ENCODE results near the gene RASL11B. TPM values are rescaled to one million over a fixed set of nuclear protein-coding genes. Genes with fewer than 3 reads are reported as not detected.

Gene RASL11B
- total RNA-seq, 2 experiments from 2014 or later: 0.10 TPM; not detected in 1

- DNase-seq: no peak
- ChIA-PET CTCF (no interaction called here), POLR2A (no interaction called here)
- Mint-ChIP-seq H3K36me3 (ENCODE audit: low read depth) (peaks cover 9% of the 10 kb centered on the region), H3K4me3 (no peak overlapping the region), H3K4me1 (peaks cover 10% of the 10 kb centered on the region), H3K27ac (no peak overlapping the region), H3K27me3 (no peaks in the 10 kb centered on the region), H3K9me3 (peaks cover 6% of the 10 kb centered on the region)
These were observed 22.9 kb downstream of the RASL11B start for GRCh38 chr4:52884994-52885393.

- ChIA-PET CTCF (interaction anchor here (3.0 kb wide), 1 partner anchor 18 kb away, joined by 8 read pairs; no protein-coding TSS in a partner anchor), POLR2A (no interaction called here)
- Mint-ChIP-seq H3K27me3 (no peaks in the 10 kb centered on the region), H3K4me1 (peaks cover 21% of the 10 kb centered on the region), H3K9me3 (peaks cover 6% of the 10 kb centered on the region), H3K36me3 (ENCODE audit: low read depth) (peaks cover 9% of the 10 kb centered on the region), H3K27ac (no peak overlapping the region), H3K4me3 (no peak overlapping the region)
- no peak for DNase-seq
These were observed 27.2 kb downstream of the RASL11B start for GRCh38 chr4:52889354-52889753.

GRCh38 chr4:52889778-52890520, 27.8 kb downstream of the RASL11B start:
- Mint-ChIP-seq H3K4me3 (no peak overlapping the region), H3K9me3 (peaks cover 6% of the 10 kb centered on the region), H3K27ac (no peak overlapping the region), H3K36me3 (ENCODE audit: low read depth) (peaks cover 9% of the 10 kb centered on the region), H3K27me3 (no peaks in the 10 kb centered on the region), H3K4me1 (peaks cover 22% of the 10 kb centered on the region)
- DNase-seq: no peak
- ChIA-PET POLR2A (no interaction called here), CTCF (interaction anchor here (3.0 kb wide), 1 partner anchor 18 kb away, joined by 8 read pairs; no protein-coding TSS in a partner anchor)

- no peak overlapping the region for H3K4me3 Mint-ChIP-seq
- peaks cover 6% of the 10 kb centered on the region for H3K9me3 Mint-ChIP-seq
- no peak for DNase-seq
- ChIA-PET CTCF (interaction anchor here (3.0 kb wide), 1 partner anchor 17 kb away, joined by 8 read pairs; no protein-coding TSS in a partner anchor), POLR2A (no interaction called here)
- peaks cover 23% of the 10 kb centered on the region for H3K4me1 Mint-ChIP-seq
- no peaks in the 10 kb centered on the region for H3K27me3 Mint-ChIP-seq
- H3K27ac Mint-ChIP-seq: no peak overlapping the region
- peaks cover 6% of the 10 kb centered on the region for H3K36me3 Mint-ChIP-seq (ENCODE audit: low read depth)
These were observed 28.3 kb downstream of the RASL11B start for GRCh38 chr4:52890521-52890791.

- no peak for DNase-seq
- CTCF ChIA-PET: interaction anchor here (0.6 to 2.1 kb wide), 2 partner anchors 23 to 1175 kb away, joined by 3 to 5 read pairs; no protein-coding TSS in a partner anchor
- Mint-ChIP-seq H3K4me1 (peaks cover 26% of the 10 kb centered on the region), H3K27ac (no peak overlapping the region), H3K4me3 (no peak overlapping the region), H3K36me3 (ENCODE audit: low read depth) (peaks cover 4% of the 10 kb centered on the region), H3K9me3 (peaks cover 5% of the 10 kb centered on the region), H3K27me3 (no peaks in the 10 kb centered on the region)
- POLR2A ChIA-PET: no interaction called here
These were observed 29.6 kb downstream of the RASL11B start for GRCh38 chr4:52891743-52892142.

- no peak overlapping the region for H3K27ac Mint-ChIP-seq
- no peak overlapping the region for H3K4me3 Mint-ChIP-seq
- ChIA-PET CTCF (interaction anchor here (1.0 to 2.1 kb wide), 2 partner anchors 12 to 21 kb away, joined by 3 to 5 read pairs; no protein-coding TSS in a partner anchor), POLR2A (no interaction called here)
- peaks cover 26% of the 10 kb centered on the region for H3K4me1 Mint-ChIP-seq
- no peaks in the 10 kb centered on the region for H3K27me3 Mint-ChIP-seq
- H3K9me3 Mint-ChIP-seq: peaks cover 7% of the 10 kb centered on the region
- DNase-seq: no peak
- H3K36me3 Mint-ChIP-seq (ENCODE audit: low read depth): peaks cover 4% of the 10 kb centered on the region
These were observed 30.8 kb downstream of the RASL11B start for GRCh38 chr4:52892880-52893279.

- Mint-ChIP-seq H3K27me3 (no peaks in the 10 kb centered on the region), H3K4me3 (no peak overlapping the region), H3K27ac (no peak overlapping the region), H3K4me1 (peaks cover 25% of the 10 kb centered on the region), H3K9me3 (peaks cover 6% of the 10 kb centered on the region), H3K36me3 (ENCODE audit: low read depth) (no peaks in the 10 kb centered on the region)
- ChIA-PET POLR2A (no interaction called here), CTCF (interaction anchor here (0.9 to 1.1 kb wide), 3 partner anchors 11 to 47 kb away, joined by 3 to 5 read pairs (median 4); no protein-coding TSS in a partner anchor)
- peak; percentile 34 for DNase-seq
These were observed 32.3 kb downstream of the RASL11B start for GRCh38 chr4:52894443-52894842.

- ChIA-PET POLR2A (no interaction called here), CTCF (interaction anchor here (1.2 kb wide), 1 partner anchor 145 kb away, joined by 3 read pairs; no protein-coding TSS in a partner anchor)
- H3K9me3 Mint-ChIP-seq: peaks cover 8% of the 10 kb centered on the region
- no peaks in the 10 kb centered on the region for H3K27me3 Mint-ChIP-seq
- DNase-seq: no peak
- H3K4me1 Mint-ChIP-seq: no peaks in the 10 kb centered on the region
- H3K36me3 Mint-ChIP-seq (ENCODE audit: low read depth): peaks cover 6% of the 10 kb centered on the region
- H3K4me3 Mint-ChIP-seq: no peak overlapping the region
- H3K27ac Mint-ChIP-seq: no peak overlapping the region
These were observed 41.2 kb downstream of the RASL11B start for GRCh38 chr4:52903273-52903672.

- ChIA-PET CTCF (no interaction called here), POLR2A (no interaction called here)
- Mint-ChIP-seq H3K4me1 (no peaks in the 10 kb centered on the region), H3K4me3 (no peak overlapping the region), H3K27ac (no peak overlapping the region), H3K27me3 (no peaks in the 10 kb centered on the region), H3K36me3 (ENCODE audit: low read depth) (peaks cover 6% of the 10 kb centered on the region), H3K9me3 (peaks cover 5% of the 10 kb centered on the region)
- DNase-seq: no peak
These were observed 42.3 kb downstream of the RASL11B start for GRCh38 chr4:52904421-52904820.

GRCh38 chr4:52907510-52907909, 45.4 kb downstream of the RASL11B start:
- H3K27ac Mint-ChIP-seq: no peak overlapping the region
- ChIA-PET POLR2A (no interaction called here), CTCF (interaction anchor here (1.0 to 1.8 kb wide), 3 partner anchors 11 to 55 kb away, joined by 3 to 8 read pairs (median 3); no protein-coding TSS in a partner anchor)
- H3K4me1 Mint-ChIP-seq: peaks cover 5% of the 10 kb centered on the region
- no peaks in the 10 kb centered on the region for H3K36me3 Mint-ChIP-seq (ENCODE audit: low read depth)
- H3K27me3 Mint-ChIP-seq: no peaks in the 10 kb centered on the region
- H3K9me3 Mint-ChIP-seq: no peaks in the 10 kb centered on the region
- H3K4me3 Mint-ChIP-seq: no peak overlapping the region
- no peak for DNase-seq

GRCh38 chr4:52910115-52910514, 48.0 kb downstream of the RASL11B start:
- Mint-ChIP-seq H3K4me3 (no peak overlapping the region), H3K9me3 (no peaks in the 10 kb centered on the region), H3K27ac (no peak overlapping the region), H3K4me1 (peaks cover 5% of the 10 kb centered on the region), H3K36me3 (ENCODE audit: low read depth) (no peaks in the 10 kb centered on the region), H3K27me3 (no peaks in the 10 kb centered on the region)
- no peak for DNase-seq
- CTCF ChIA-PET: no interaction called here
- POLR2A ChIA-PET: no interaction called here

- ChIA-PET POLR2A (no interaction called here), CTCF (interaction anchor here (0.8 to 1.2 kb wide), 4 partner anchors 8 to 11 kb away, joined by 3 to 4 read pairs (median 4); no protein-coding TSS in a partner anchor)
- no peaks in the 10 kb centered on the region for H3K27me3 Mint-ChIP-seq
- no peaks in the 10 kb centered on the region for H3K36me3 Mint-ChIP-seq (ENCODE audit: low read depth)
- H3K27ac Mint-ChIP-seq: no peak overlapping the region
- peak; percentile 77 for DNase-seq
- H3K4me1 Mint-ChIP-seq: peaks cover 5% of the 10 kb centered on the region
- no peaks in the 10 kb centered on the region for H3K9me3 Mint-ChIP-seq
- H3K4me3 Mint-ChIP-seq: no peak overlapping the region
These were observed 49.7 kb downstream of the RASL11B start for GRCh38 chr4:52911684-52912294.

- Mint-ChIP-seq H3K9me3 (no peaks in the 10 kb centered on the region), H3K27ac (no peak overlapping the region), H3K36me3 (ENCODE audit: low read depth) (no peaks in the 10 kb centered on the region), H3K27me3 (no peaks in the 10 kb centered on the region), H3K4me1 (peaks cover 5% of the 10 kb centered on the region), H3K4me3 (no peak overlapping the region)
- CTCF ChIA-PET: interaction anchor here (0.8 kb wide), 1 partner anchor 10 kb away, joined by 3 read pairs; no protein-coding TSS in a partner anchor
- POLR2A ChIA-PET: no interaction called here
- no peak for DNase-seq
These were observed 50.5 kb downstream of the RASL11B start for GRCh38 chr4:52912608-52913007.

Data from activated CD4-positive, alpha-beta T cell treated with anti-CD3 and anti-CD28 coated beads, Interleukin-2, amount 10 ng/mL, durations not matched to agents 7 days and 5 days (primary cell).